ENCODE measurements around the gene KCNRG. TPM values are rescaled to one million over a fixed set of nuclear protein-coding genes. Genes with fewer than 3 reads are reported as not detected.

KCNRG gene
- total RNA-seq, 1 experiment from 2014 or later = 0.20 TPM

- Mint-ChIP-seq H3K27ac (ENCODE audit: unreplicated experiment) (no peak overlapping the region), H3K36me3 (ENCODE audit: insufficient read depth, unreplicated experiment) (peaks cover 55% of the 10 kb centered on the region), H3K4me1 (ENCODE audit: low read depth, unreplicated experiment) (no peaks in the 10 kb centered on the region), H3K4me3 (ENCODE audit: unreplicated experiment) (no peak overlapping the region), H3K9me3 (ENCODE audit: unreplicated experiment) (no peaks in the 10 kb centered on the region), H3K27me3 (ENCODE audit: insufficient read depth, unreplicated experiment) (no peaks in the 10 kb centered on the region)
- Histone ChIP-seq H3K36me3 (ENCODE audit: control insufficient read depth, insufficient read depth, low read length) (no peaks in the 10 kb centered on the region), H3K4me3 (ENCODE audit: low read depth, low read length) (no peak overlapping the region), H3K4me1 (no peaks in the 10 kb centered on the region), H3K9me3 (no peaks in the 10 kb centered on the region), H3K27me3 (replicated peaks; ENCODE audit: control insufficient read depth, insufficient read depth, low read length) (no peaks in the 10 kb centered on the region)
- no TSS peak for BruUV-seq (replicated peaks)
- ChIA-PET CTCF (no interaction called here), POLR2A (no interaction called here)
- no peak for TF ChIP-seq CTCF (IDR thresholded peaks at IDR 0.05; ENCODE audit: insufficient read depth in 1 of 2, low read depth in 1 of 2, low read length in 1 of 2, severe bottlenecking in 1 of 2, unreplicated experiment in 1 of 2)
- intact Hi-C loops (cut with micrococcal nuclease; ENCODE audit: unreplicated experiment) = no loop called here
- DNase-seq = no peak
Observed at GRCh38 chr13:50038266-50038665, 23.0 kb downstream of the KCNRG start.

GRCh38 chr13:50052478-50052877 is 37.2 kb downstream of the KCNRG start:
- Mint-ChIP-seq H3K27me3 (ENCODE audit: insufficient read depth, unreplicated experiment) (no peaks in the 10 kb centered on the region), H3K4me3 (ENCODE audit: unreplicated experiment) (no peak overlapping the region), H3K9me3 (ENCODE audit: unreplicated experiment) (peaks cover 10% of the 10 kb centered on the region), H3K4me1 (ENCODE audit: low read depth, unreplicated experiment) (no peaks in the 10 kb centered on the region), H3K27ac (ENCODE audit: unreplicated experiment) (no peak overlapping the region), H3K36me3 (ENCODE audit: insufficient read depth, unreplicated experiment) (peaks cover 52% of the 10 kb centered on the region)
- Histone ChIP-seq H3K27me3 (replicated peaks; ENCODE audit: control insufficient read depth, insufficient read depth, low read length) (no peaks in the 10 kb centered on the region), H3K4me3 (ENCODE audit: low read depth, low read length) (no peak overlapping the region), H3K9me3 (no peaks in the 10 kb centered on the region; the same call in 1 of the 2 replicates), H3K36me3 (ENCODE audit: control insufficient read depth, insufficient read depth, low read length) (peaks cover 1% of the 10 kb centered on the region; the same call in 1 of the 2 replicates), H3K4me1 (no peaks in the 10 kb centered on the region)
- BruUV-seq (replicated peaks) = no TSS peak
- intact Hi-C loops (cut with micrococcal nuclease; ENCODE audit: unreplicated experiment) = no loop called here
- ChIA-PET POLR2A (no interaction called here), CTCF (no interaction called here)
- no peak for DNase-seq
- TF ChIP-seq CTCF (IDR thresholded peaks at IDR 0.05; ENCODE audit: insufficient read depth in 1 of 2, low read depth in 1 of 2, low read length in 1 of 2, severe bottlenecking in 1 of 2, unreplicated experiment in 1 of 2) = no peak

- peaks cover 1% of the 10 kb centered on the region; the same call in 1 of the 2 replicates for H3K36me3 ChIP-seq (ENCODE audit: control insufficient read depth, insufficient read depth, low read length)
- Mint-ChIP-seq H3K4me3 (ENCODE audit: unreplicated experiment) (no peak overlapping the region), H3K36me3 (ENCODE audit: insufficient read depth, unreplicated experiment) (peaks cover 60% of the 10 kb centered on the region), H3K27me3 (ENCODE audit: insufficient read depth, unreplicated experiment) (no peaks in the 10 kb centered on the region), H3K4me1 (ENCODE audit: low read depth, unreplicated experiment) (no peaks in the 10 kb centered on the region), H3K9me3 (ENCODE audit: unreplicated experiment) (peaks cover 10% of the 10 kb centered on the region), H3K27ac (ENCODE audit: unreplicated experiment) (no peak overlapping the region)
- ChIA-PET POLR2A (no interaction called here), CTCF (no interaction called here)
- no peak for DNase-seq
- BruUV-seq (replicated peaks) = no TSS peak
- intact Hi-C loops (cut with micrococcal nuclease; ENCODE audit: unreplicated experiment) = no loop called here
- H3K4me3 ChIP-seq (ENCODE audit: low read depth, low read length) = no peak overlapping the region
- H3K27me3 ChIP-seq (replicated peaks; ENCODE audit: control insufficient read depth, insufficient read depth, low read length) = no peaks in the 10 kb centered on the region
- H3K4me1 ChIP-seq = no peaks in the 10 kb centered on the region
- TF ChIP-seq CTCF (IDR thresholded peaks at IDR 0.05; ENCODE audit: insufficient read depth in 1 of 2, low read depth in 1 of 2, low read length in 1 of 2, severe bottlenecking in 1 of 2, unreplicated experiment in 1 of 2) = no peak
- no peaks in the 10 kb centered on the region; the same call in 1 of the 2 replicates for H3K9me3 ChIP-seq
Observed at GRCh38 chr13:50053844-50054243, 38.6 kb downstream of the KCNRG start.

Data from Caco-2 (cell line).